ENCODE measurements around the gene PPARD.

DNA sequence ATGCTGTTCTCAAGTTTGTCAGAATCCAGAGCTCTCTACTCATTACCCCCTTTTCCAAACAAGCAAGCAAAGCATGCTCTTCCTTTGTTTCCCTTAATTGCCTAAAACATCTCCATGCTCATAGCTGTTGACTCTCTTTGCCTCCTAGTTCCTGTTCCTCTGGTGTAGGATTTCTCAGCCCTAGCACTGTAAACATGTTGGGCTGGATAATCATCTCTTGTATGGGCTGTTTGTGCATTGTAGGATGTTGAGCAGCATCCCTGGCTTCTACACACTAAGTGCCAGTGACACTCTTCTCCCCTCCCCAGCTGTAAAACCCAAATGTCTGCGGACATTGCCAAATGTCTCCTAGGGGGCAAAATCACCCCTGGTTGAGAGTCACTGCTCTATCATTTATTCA lies 14.0 kb downstream of the PPARD start:
- TF ChIP-seq, protein P1, sequence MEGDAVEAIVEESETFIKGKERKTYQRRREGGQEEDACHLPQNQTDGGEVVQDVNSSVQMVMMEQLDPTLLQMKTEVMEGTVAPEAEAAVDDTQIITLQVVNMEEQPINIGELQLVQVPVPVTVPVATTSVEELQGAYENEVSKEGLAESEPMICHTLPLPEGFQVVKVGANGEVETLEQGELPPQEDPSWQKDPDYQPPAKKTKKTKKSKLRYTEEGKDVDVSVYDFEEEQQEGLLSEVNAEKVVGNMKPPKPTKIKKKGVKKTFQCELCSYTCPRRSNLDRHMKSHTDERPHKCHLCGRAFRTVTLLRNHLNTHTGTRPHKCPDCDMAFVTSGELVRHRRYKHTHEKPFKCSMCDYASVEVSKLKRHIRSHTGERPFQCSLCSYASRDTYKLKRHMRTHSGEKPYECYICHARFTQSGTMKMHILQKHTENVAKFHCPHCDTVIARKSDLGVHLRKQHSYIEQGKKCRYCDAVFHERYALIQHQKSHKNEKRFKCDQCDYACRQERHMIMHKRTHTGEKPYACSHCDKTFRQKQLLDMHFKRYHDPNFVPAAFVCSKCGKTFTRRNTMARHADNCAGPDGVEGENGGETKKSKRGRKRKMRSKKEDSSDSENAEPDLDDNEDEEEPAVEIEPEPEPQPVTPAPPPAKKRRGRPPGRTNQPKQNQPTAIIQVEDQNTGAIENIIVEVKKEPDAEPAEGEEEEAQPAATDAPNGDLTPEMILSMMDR (IDR thresholded peaks at IDR 0.05) = no peak
- TF ChIP-seq POLR2A (IDR thresholded peaks at IDR 0.05) = no peak

All from thyroid gland (tissue), 4 donors.